Neutrophil (primary cell): Measurements from ENCODE around the gene PHKA2.
A peak's percentile ranks its signal among the peaks of the same experiment; 100 is the strongest.
"Not testable (repeated sequence)": the region's sequence is repeated elsewhere in the genome, so short reads cannot be mapped to it uniquely, and the experiment has no call there.

Source experiments
- H3K27ac ChIP-seq: fragments of 200-600 bp; sonication (generic); 2 replicates; pipeline ENCODE4 v1.5.1; 2016; ENCODE audit warnings: mild to moderate bottlenecking, moderate library complexity
- H3K27me3 ChIP-seq: fragments of 200-600 bp; sonication (generic); 2 replicates; pipeline ENCODE4 v1.6.0; 2016; ENCODE audit warnings: mild to moderate bottlenecking
- H3K36me3 ChIP-seq: fragments of 200-600 bp; sonication (generic); 2 replicates; pipeline ENCODE4 v1.5.1; 2017
- H3K4me1 ChIP-seq, 2 experiments: fragments of 200-600 bp in 1 of 2; sonication (generic) in 1 of 2; 1 replicate in 1 of 2; 2 replicates in 1 of 2; pipeline versions ENCODE4 v1.5.1 to v1.6.1; 2013 to 2016; ENCODE audit warnings: low read depth in 1 of 2, low read length in 1 of 2, mild to moderate bottlenecking in 1 of 2, moderate library complexity in 1 of 2; ENCODE audit not compliant: control insufficient read depth in 1 of 2, insufficient read depth in 1 of 2
- H3K4me3 ChIP-seq, 2 experiments: fragments of 200-600 bp in 1 of 2; sonication (generic) in 1 of 2; 1 replicate in 1 of 2; 2 replicates in 1 of 2; pipeline ENCODE4 v1.5.1; 2013 to 2016; ENCODE audit warnings: low read depth in 1 of 2, low read length in 1 of 2, mild to moderate bottlenecking in 1 of 2, moderate library complexity in 1 of 2
- H3K9me3 ChIP-seq: fragments of 200-600 bp; sonication (generic); 2 replicates; pipeline ENCODE4 v1.5.1; 2016
- CTCF ChIP-seq: fragments of 200-600 bp; sonication (generic); IDR thresholded peaks from 2 replicates; pipeline ENCODE4 v1.5.1; 2016; ENCODE audit warnings: antibody characterized with exemption

Gene PHKA2

GRCh38 chrX:18985186-18985435 lies 1.2 kb upstream of the PHKA2 start:
- Histone ChIP-seq H3K27ac (peak overlapping the region; percentile 97), H3K4me3 (peak overlapping the region; percentile 77), H3K9me3 (no peaks in the 10 kb centered on the region), H3K36me3 (no peaks in the 10 kb centered on the region), H3K27me3 (no peaks in the 10 kb centered on the region), H3K4me1 (peaks cover 18 to 34% of the 10 kb centered on the region in 2 experiments)
- no peak for TF ChIP-seq CTCF

- peak overlapping the region; percentile 97 for H3K27ac ChIP-seq
- peaks cover 18 to 34% of the 10 kb centered on the region in 2 experiments for H3K4me1 ChIP-seq
- H3K4me3 ChIP-seq, result peak overlapping the region; percentile 77
- H3K27me3 ChIP-seq, result no peaks in the 10 kb centered on the region
- H3K9me3 ChIP-seq, result no peaks in the 10 kb centered on the region
- H3K36me3 ChIP-seq, result no peaks in the 10 kb centered on the region
- peak; percentile 75 for TF ChIP-seq CTCF
Observed at GRCh38 chrX:18984381-18985185, 669 bp upstream of the PHKA2 start.

- peaks cover 18 to 34% of the 10 kb centered on the region in 2 experiments for H3K4me1 ChIP-seq
- H3K9me3 ChIP-seq, result no peaks in the 10 kb centered on the region
- no peak for TF ChIP-seq CTCF
- H3K4me3 ChIP-seq, result no peak overlapping the region
- H3K27ac ChIP-seq, result no peak overlapping the region
- no peaks in the 10 kb centered on the region for H3K36me3 ChIP-seq
- no peaks in the 10 kb centered on the region for H3K27me3 ChIP-seq
Observed at GRCh38 chrX:18981124-18981807, 2.6 kb downstream of the PHKA2 start.

- not testable (repeated sequence) for H3K27ac ChIP-seq, H3K9me3 ChIP-seq, H3K36me3 ChIP-seq, H3K4me3 ChIP-seq, H3K27me3 ChIP-seq
- peaks cover 13 to 30% of the 10 kb centered on the region in 2 experiments for H3K4me1 ChIP-seq
Observed at GRCh38 chrX:18980262-18980661, 3.7 kb downstream of the PHKA2 start.

- Histone ChIP-seq H3K4me1 (no peaks in the 10 kb centered on the region), H3K27ac (no peak overlapping the region), H3K27me3 (no peaks in the 10 kb centered on the region), H3K36me3 (no peaks in the 10 kb centered on the region), H3K4me3 (no peak overlapping the region), H3K9me3 (no peaks in the 10 kb centered on the region)
- no peak for TF ChIP-seq CTCF
Observed at GRCh38 chrX:18974993-18975392, 8.9 kb downstream of the PHKA2 start.

- no peaks in the 10 kb centered on the region for H3K36me3 ChIP-seq
- H3K4me3 ChIP-seq, result no peak overlapping the region
- no peaks in the 10 kb centered on the region for H3K9me3 ChIP-seq
- no peak overlapping the region for H3K27ac ChIP-seq
- no peaks in the 10 kb centered on the region for H3K4me1 ChIP-seq
- H3K27me3 ChIP-seq, result no peaks in the 10 kb centered on the region
- TF ChIP-seq CTCF, result no peak
Observed at GRCh38 chrX:18973527-18974192, 10.3 kb downstream of the PHKA2 start.
